NCI-H2227 (cell line): ENCODE measurements around the gene PTPN4.
A peak's percentile ranks its signal among the peaks of the same experiment; 100 is the strongest.

Source experiments
- DNase-seq: peaks from one replicate; lab custom pipeline; 2025; ENCODE audit not compliant: unreplicated experiment; lab: John Stamatoyannopoulos, UW

PTPN4 gene

GRCh38 chr2:119731983-119732382, 27.7 kb upstream of the PTPN4 start:
- DNase-seq = no peak

- no peak for DNase-seq
These were observed 27.0 kb upstream of the PTPN4 start for GRCh38 chr2:119732601-119733164.

GRCh38 chr2:119734047-119734446, 25.7 kb upstream of the PTPN4 start:
- no peak for DNase-seq

- DNase-seq = no peak
These were observed 24.2 kb upstream of the PTPN4 start for GRCh38 chr2:119735565-119735964.

- DNase-seq = peak; percentile 13
These were observed 23.7 kb upstream of the PTPN4 start for GRCh38 chr2:119736021-119736420.

- no peak for DNase-seq
These were observed 20.0 kb upstream of the PTPN4 start for GRCh38 chr2:119739580-119740255.

GRCh38 chr2:119741001-119741400, 18.7 kb upstream of the PTPN4 start:
- no peak for DNase-seq

GRCh38 chr2:119741868-119742267, 17.9 kb upstream of the PTPN4 start:
- DNase-seq = no peak

GRCh38 chr2:119744335-119744939, 15.3 kb upstream of the PTPN4 start:
- DNase-seq = no peak

- DNase-seq = no peak
These were observed 14.2 kb upstream of the PTPN4 start for GRCh38 chr2:119745566-119745965.

GRCh38 chr2:119746836-119747686, 12.7 kb upstream of the PTPN4 start:
- DNase-seq = no peak

GRCh38 chr2:119748135-119748534, 11.6 kb upstream of the PTPN4 start:
- DNase-seq = no peak

GRCh38 chr2:119749477-119750012, 10.2 kb upstream of the PTPN4 start:
- DNase-seq = no peak

GRCh38 chr2:119751706-119752105, 8.0 kb upstream of the PTPN4 start:
- no peak for DNase-seq

- peak; percentile 40 for DNase-seq
These were observed 6.4 kb upstream of the PTPN4 start for GRCh38 chr2:119753041-119753929.

GRCh38 chr2:119753930-119754321, 5.8 kb upstream of the PTPN4 start:
- no peak for DNase-seq

- DNase-seq = no peak
These were observed 3.8 kb upstream of the PTPN4 start for GRCh38 chr2:119755906-119756305.

- no peak for DNase-seq
These were observed 2.9 kb upstream of the PTPN4 start for GRCh38 chr2:119756837-119757236.

- no peak for DNase-seq
These were observed 756 bp upstream of the PTPN4 start for GRCh38 chr2:119758881-119759450.
